Upper lobe of left lung (tissue), 6 donors: ENCODE measurements around the gene PIR. TPM values are rescaled to one million over a fixed set of nuclear protein-coding genes. Genes with fewer than 3 reads are reported as not detected.

Source experiments
- ATAC-seq, 2 donors: fragments of 200-7000 bp; cut with Tn5 transposase; one replicate each; pipeline ENCODE4 v1.9.1; 2022; ENCODE audit warnings: mild to moderate bottlenecking in 2 of 2, moderate library complexity in 2 of 2; ENCODE audit not compliant: low FRiP score in 2 of 2
- DNase-seq, 2 donors: peaks; one replicate each; pipeline ENCODE4 v3.0.0-alpha.2; 2019 to 2020
- H3K27ac ChIP-seq, 4 donors: fragments of 200-600 bp; sonication (generic); one replicate each; pipeline ENCODE4 v1.5.1; 2016 to 2019
- H3K27me3 ChIP-seq, 4 donors: fragments of 200-600 bp; sonication (generic); one replicate each; pipeline ENCODE4 v1.5.1; 2017 to 2019
- H3K36me3 ChIP-seq, 4 donors: fragments of 200-600 bp; sonication (generic); one replicate each; pipeline ENCODE4 v1.5.1; 2016 to 2019
- H3K4me1 ChIP-seq, 4 donors: fragments of 200-600 bp; sonication (generic); one replicate each; pipeline ENCODE4 v1.5.1; 2018 to 2019
- H3K4me3 ChIP-seq, 4 donors: fragments of 200-600 bp; sonication (generic); one replicate each; pipeline ENCODE4 v1.5.1; 2017 to 2019; ENCODE audit warnings: mild to moderate bottlenecking in 2 of 4, moderate library complexity in 1 of 4
- H3K9me3 ChIP-seq, 4 donors: fragments of 200-600 bp; sonication (generic); one replicate each; pipeline ENCODE4 v1.5.1; 2018 to 2019
- CTCF ChIP-seq, 6 experiments: fragments of 450-650 bp in 4 of 6; fragments of 200-600 bp in 2 of 6; sonication (generic) in 2 of 6; IDR thresholded peaks; one replicate each; pipeline ENCODE4 v1.5.1; 2016 to 2019; ENCODE audit warnings: antibody characterized with exemption in 6 of 6
- EP300 ChIP-seq, 4 donors: sonication (generic); formaldehyde crosslinking; IDR thresholded peaks; one replicate each; pipeline ENCODE4 v1.5.1; 2017; ENCODE audit warnings: antibody characterized with exemption in 4 of 4, control low read depth in 2 of 4
- POLR2A ChIP-seq, 4 donors: fragments of 450-650 bp; IDR thresholded peaks; one replicate each; pipeline ENCODE4 v1.5.1; 2016 to 2017; ENCODE audit warnings: antibody characterized with exemption in 4 of 4, mild to moderate bottlenecking in 2 of 4
- POLR2AphosphoS5 ChIP-seq, 2 donors: sonication (generic); formaldehyde crosslinking; IDR thresholded peaks; one replicate each; pipeline ENCODE4 v1.5.1; 2017; ENCODE audit warnings: antibody characterized with exemption in 2 of 2
- WGBS, 2 donors: methylation state at CpG; one replicate each; pipeline ENCODE4 v1.1.5; 2017 to 2018; 5-methylcytosine and 5-hydroxymethylcytosine counted together
- total RNA-seq, 6 donors: library from RNA; depleted of rRNA in 4 of 6; stranded (reverse); fragments of >200 nt in 4 of 6; gene quantifications; one replicate each; pipeline versions ENCODE4 v1.1.0 to v1.2.1, GENCODE V29; 2016 to 2021
- donor health status: DM: no; HTN: no; CAD: no; lungs with moderate emphysema.
- donor health status: DM: no; HTN: yes; CAD: no; lungs with severe emphysema.

Gene PIR
- total RNA-seq, 6 donors from 2014 or later: 11.7 to 20.6 (median 18.5) TPM

DNA sequence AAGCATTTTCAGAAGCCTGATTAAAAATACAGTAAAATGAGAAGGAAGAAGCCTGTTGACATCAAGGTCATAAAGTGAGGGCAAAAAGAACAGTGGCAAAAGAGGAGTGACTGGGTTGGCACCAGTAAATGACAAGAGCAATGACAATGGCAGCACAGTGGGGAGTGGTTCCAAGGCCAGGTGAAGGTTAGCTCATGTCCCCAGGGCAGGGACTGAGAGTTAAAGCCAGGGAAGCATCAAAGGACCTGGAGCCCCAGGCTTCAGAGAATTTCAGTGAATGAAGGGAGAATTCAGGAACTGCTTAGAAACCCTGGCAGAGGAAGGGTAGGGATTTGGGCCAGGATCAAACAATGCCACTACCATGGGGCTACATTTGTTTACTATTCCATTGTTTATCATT lies 149.0 kb downstream of the PIR start:
- TF ChIP-seq POLR2A (IDR thresholded peaks at IDR 0.05) (no peak), POLR2AphosphoS5 (IDR thresholded peaks at IDR 0.05) (no peak), EP300 (IDR thresholded peaks at IDR 0.05) (no peak), CTCF (IDR thresholded peaks at IDR 0.05) (no peak)
- no peaks in the 10 kb centered on the region for H3K4me1 ChIP-seq
- DNase-seq (no peak), ATAC-seq (no peak)
- H3K27ac ChIP-seq: no peak overlapping the region
- H3K36me3 ChIP-seq: no peaks in the 10 kb centered on the region
- no peaks in the 10 kb centered on the region for H3K9me3 ChIP-seq
- H3K4me3 ChIP-seq: no peak overlapping the region
- H3K27me3 ChIP-seq: no peaks in the 10 kb centered on the region

DNA sequence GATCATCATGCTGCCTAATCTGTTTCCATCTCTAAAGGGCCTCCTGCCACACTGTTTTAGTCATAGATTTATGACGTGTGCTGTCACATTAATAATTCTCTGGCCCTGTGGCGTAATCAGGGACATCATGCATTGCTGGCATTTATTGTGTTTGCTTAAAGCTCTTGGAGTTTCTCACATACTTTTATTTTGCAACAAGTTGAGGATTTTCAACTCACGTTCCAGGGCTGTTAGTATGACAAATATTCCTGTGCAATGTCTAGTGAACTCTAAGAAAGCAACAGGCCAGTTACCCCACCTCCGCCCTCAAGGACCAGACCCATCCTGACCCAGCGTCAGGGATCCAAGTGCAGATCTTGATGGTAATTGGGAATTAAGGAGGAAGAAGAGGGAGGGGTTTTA lies 150.1 kb downstream of the PIR start:
- peak; percentile 40 to 73 for ATAC-seq
- WGBS, 2 donors: 43 to 49% methylated on average over 5 of the region's 5 CpGs
- Histone ChIP-seq H3K27ac (peak overlapping the region in 1 of 4 donors; percentile 14), H3K4me1 (no peaks in the 10 kb centered on the region), H3K4me3 (no peak overlapping the region), H3K27me3 (no peaks in the 10 kb centered on the region), H3K9me3 (no peaks in the 10 kb centered on the region), H3K36me3 (no peaks in the 10 kb centered on the region)
- peak in 1 of 2 donors; percentile 39 for DNase-seq
- TF ChIP-seq POLR2A (IDR thresholded peaks at IDR 0.05) (no peak), POLR2AphosphoS5 (IDR thresholded peaks at IDR 0.05) (peak in 1 of 2 donors; percentile 47), EP300 (IDR thresholded peaks at IDR 0.05) (peak in 1 of 4 donors; percentile 81), CTCF (IDR thresholded peaks at IDR 0.05) (peak in 1 of 6 experiments; percentile 5)

GRCh38 chrX:15340867-15341266 lies 152.3 kb downstream of the PIR start:
- no peaks in the 10 kb centered on the region for H3K27me3 ChIP-seq
- H3K27ac ChIP-seq: no peak overlapping the region
- H3K4me3 ChIP-seq: no peak overlapping the region
- H3K9me3 ChIP-seq: no peaks in the 10 kb centered on the region
- no peak for ATAC-seq
- no peaks in the 10 kb centered on the region for H3K36me3 ChIP-seq
- no peak for TF ChIP-seq POLR2A (IDR thresholded peaks at IDR 0.05)
- TF ChIP-seq CTCF (IDR thresholded peaks at IDR 0.05): no peak
- no peak for TF ChIP-seq POLR2AphosphoS5 (IDR thresholded peaks at IDR 0.05)
- no peak for TF ChIP-seq EP300 (IDR thresholded peaks at IDR 0.05)
- no peak for DNase-seq
- WGBS, 2 donors: 84 to 89% methylated on average over 2 of the region's 2 CpGs
- no peaks in the 10 kb centered on the region for H3K4me1 ChIP-seq

GRCh38 chrX:15336023-15336413 lies 157.1 kb downstream of the PIR start:
- DNase-seq: peak in 1 of 2 donors; percentile 58
- peak; percentile 19 to 46 for ATAC-seq
- H3K27me3 ChIP-seq: no peaks in the 10 kb centered on the region

GRCh38 chrX:15335135-15336022 lies 157.8 kb downstream of the PIR start, which contains the start of gene PIGA:
TSS of gene PIGA (minus strand) at chrX:15335523. CDS start at chrX:15331930, 3,593 bp downstream.
- ATAC-seq: peak; percentile 99 to 100
- peaks cover 0 to 13% (median 2%) of the 10 kb centered on the region in 4 donors for H3K36me3 ChIP-seq
- no peaks in the 10 kb centered on the region for H3K9me3 ChIP-seq
- peak within 1 kb of the TSS; percentile 19 to 69 (median 66) for H3K4me3 ChIP-seq
- peak within 1 kb of the TSS; percentile 68 to 96 (median 88) for H3K27ac ChIP-seq
- WGBS, 2 donors: 0 to 39% methylated on average over 12 to 72 of the region's 72 CpGs
- peaks cover 0 to 4% (median 0%) of the 10 kb centered on the region in 4 donors for H3K4me1 ChIP-seq
- DNase-seq: peak; percentile 96 to 98
- TF ChIP-seq EP300 (IDR thresholded peaks at IDR 0.05): peak in 1 of 4 donors; percentile 55
- peak; percentile 28 to 96 (median 89) for TF ChIP-seq POLR2A (IDR thresholded peaks at IDR 0.05)
- no peak for TF ChIP-seq CTCF (IDR thresholded peaks at IDR 0.05)
- peak; percentile 82 to 91 for TF ChIP-seq POLR2AphosphoS5 (IDR thresholded peaks at IDR 0.05)
- no peaks in the 10 kb centered on the region for H3K27me3 ChIP-seq

More at GRCh38 chrX:15336023-15336413, 157.1 kb downstream of the PIR start:
- Histone ChIP-seq H3K4me3 (peak overlapping the region in 3 of 4 donors; percentile 62 to 69 (median 69)), H3K4me1 (peaks cover 0 to 4% (median 0%) of the 10 kb centered on the region in 4 donors), H3K9me3 (no peaks in the 10 kb centered on the region), H3K36me3 (peaks cover 0 to 9% (median 2%) of the 10 kb centered on the region in 4 donors), H3K27ac (peak overlapping the region; percentile 49 to 87 (median 66))
- TF ChIP-seq EP300 (IDR thresholded peaks at IDR 0.05): peak in 3 of 4 donors; percentile 24 to 83 (median 81)
- no peak for TF ChIP-seq POLR2AphosphoS5 (IDR thresholded peaks at IDR 0.05)
- 0 to 38% methylated on average over 10 of the region's 10 CpGs for WGBS, 2 donors
